GM12891 (cell line): ENCODE measurements around the gene C1orf198.

Experiments used
- POLR2A ChIP-seq: IDR thresholded peaks from 2 replicates; pipeline ENCODE4 v1.6.1; 2011; ENCODE audit warnings: low read depth, low read length, control low read depth
- POLR2AphosphoS5 ChIP-seq: IDR thresholded peaks from 2 replicates; pipeline ENCODE4 v1.6.1; 2011; ENCODE audit warnings: low read depth, low read length, control low read depth

DNA sequence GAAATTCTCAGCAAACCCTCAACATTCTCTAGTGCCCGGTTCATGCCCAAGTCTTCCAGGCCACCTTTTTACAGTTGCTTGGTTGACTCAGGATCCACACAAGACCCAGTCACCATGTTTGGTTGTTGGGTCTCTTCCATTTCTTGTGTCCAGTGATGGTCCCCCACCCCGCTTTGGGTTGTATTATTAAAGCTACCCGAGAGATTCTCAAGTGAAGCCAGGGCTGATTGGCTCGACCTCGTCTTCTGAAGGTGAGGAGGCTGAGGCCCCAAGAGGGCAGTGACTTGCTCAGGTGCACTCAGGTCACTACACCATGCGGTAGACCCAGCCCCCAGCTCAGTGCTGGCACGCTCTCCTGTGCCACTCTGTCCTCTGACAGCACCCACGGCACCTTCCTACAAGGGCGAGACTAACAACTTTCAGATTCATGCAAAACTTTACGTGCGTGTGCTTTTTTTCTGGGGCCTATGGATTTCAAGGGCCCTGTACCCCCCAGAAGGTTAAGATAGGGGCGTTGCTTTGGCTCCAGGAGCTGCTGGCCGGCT lies 70.9 kb downstream of the C1orf198 start:
- TF ChIP-seq POLR2A, result no peak
- no peak for TF ChIP-seq POLR2AphosphoS5
